ENCODE measurements around the gene PIEZO1.

DNA sequence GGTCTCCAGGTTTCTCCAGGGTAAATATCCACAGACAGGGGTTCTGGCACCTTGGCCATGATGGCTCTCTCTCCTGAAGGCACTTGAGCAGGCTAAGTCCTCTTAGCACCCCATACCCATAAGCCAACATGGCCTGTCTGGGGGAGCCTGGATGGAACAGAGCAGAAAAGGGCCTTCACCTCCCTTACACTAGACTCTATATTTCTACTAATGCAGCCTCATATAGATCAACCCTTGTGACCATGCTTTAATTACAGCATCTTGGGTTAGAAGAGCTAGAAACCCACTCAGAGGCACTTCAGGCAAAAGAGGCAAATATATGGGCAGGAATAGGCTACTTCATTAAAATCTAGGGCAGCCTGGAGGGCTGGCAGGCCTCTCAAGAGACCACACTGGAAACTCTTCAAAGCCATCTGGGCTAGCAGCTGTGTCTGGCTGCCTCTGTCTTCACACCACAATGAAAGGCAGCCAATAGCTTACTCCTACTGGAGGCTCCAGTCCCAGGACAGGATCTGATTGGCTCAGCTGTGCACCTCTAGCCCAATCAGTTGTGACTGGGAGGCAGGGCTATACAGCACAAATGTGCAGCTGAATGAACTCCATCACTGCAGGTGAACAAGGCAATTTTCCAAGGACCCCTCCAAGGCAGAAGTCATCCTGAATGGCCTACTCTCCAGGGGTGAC, 13.9 kb upstream of the PIEZO1 start:
- TF ChIP-seq POLR2A (IDR thresholded peaks at IDR 0.05), result no peak
- TF ChIP-seq, protein P1, sequence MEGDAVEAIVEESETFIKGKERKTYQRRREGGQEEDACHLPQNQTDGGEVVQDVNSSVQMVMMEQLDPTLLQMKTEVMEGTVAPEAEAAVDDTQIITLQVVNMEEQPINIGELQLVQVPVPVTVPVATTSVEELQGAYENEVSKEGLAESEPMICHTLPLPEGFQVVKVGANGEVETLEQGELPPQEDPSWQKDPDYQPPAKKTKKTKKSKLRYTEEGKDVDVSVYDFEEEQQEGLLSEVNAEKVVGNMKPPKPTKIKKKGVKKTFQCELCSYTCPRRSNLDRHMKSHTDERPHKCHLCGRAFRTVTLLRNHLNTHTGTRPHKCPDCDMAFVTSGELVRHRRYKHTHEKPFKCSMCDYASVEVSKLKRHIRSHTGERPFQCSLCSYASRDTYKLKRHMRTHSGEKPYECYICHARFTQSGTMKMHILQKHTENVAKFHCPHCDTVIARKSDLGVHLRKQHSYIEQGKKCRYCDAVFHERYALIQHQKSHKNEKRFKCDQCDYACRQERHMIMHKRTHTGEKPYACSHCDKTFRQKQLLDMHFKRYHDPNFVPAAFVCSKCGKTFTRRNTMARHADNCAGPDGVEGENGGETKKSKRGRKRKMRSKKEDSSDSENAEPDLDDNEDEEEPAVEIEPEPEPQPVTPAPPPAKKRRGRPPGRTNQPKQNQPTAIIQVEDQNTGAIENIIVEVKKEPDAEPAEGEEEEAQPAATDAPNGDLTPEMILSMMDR (IDR thresholded peaks at IDR 0.05), result no peak

All from lower leg skin (tissue), 3 donors.